Heart left ventricle (tissue), 13 donors: Measurements from ENCODE around the gene CAST.

Experiments
- CTCF ChIP-seq, 12 donors: fragments of 200-600 bp; sonication (generic) in 4 of 12; IDR thresholded peaks; one replicate each; pipeline versions ENCODE4 v1.5.0 to v1.8.0; 2018 to 2022; ENCODE audit warnings: antibody characterized with exemption in 12 of 12, mild to moderate bottlenecking in 5 of 12
- POLR2A ChIP-seq, 2 donors: fragments of 450-650 bp; IDR thresholded peaks; one replicate each; pipeline ENCODE4 v1.6.1; 2017; ENCODE audit warnings: antibody characterized with exemption in 2 of 2, mild to moderate bottlenecking in 2 of 2, moderate library complexity in 2 of 2
- donor health status: ischemic (EF 13 %, LVEDD 7.1; RV severe dilation, severe dysfunction).
- donor health status: DM: no; HTN: yes; CAD: no.
- donor health status: DM: no; HTN: no; CAD: no.
- donor health status: ischemic (EF 25% LVEDD 6.9; RV normal size, moderate dysfunction).
- donor health status: ischemic (EF 25% LVEDD 5.7; RV mildly dilated, moderate dysfunction).
- donor health status: ischemic (EF 35%, LVEDD 5.7; RV mildly dilated, moderate dysfunction).
- donor health status: nonischemic (EF 11% LVEDD 7.7; RV severe dilation, severe dysfunction).
- donor health status: DM: yes; HTN: yes; CAD: no.
- donor health status: PGD.
- donor health status: ischemic (EF 29% LVEDD 5.4; RV normal size, mild dysfunction).
- donor health status: nonischemic (EF 23%, LVEDD 6.1; RV moderate dilation, normal function).

- TF ChIP-seq CTCF (IDR thresholded peaks at IDR 0.05) (no peak), POLR2A (IDR thresholded peaks at IDR 0.05) (no peak)
These were observed 88.1 kb downstream of the CAST start for GRCh38 chr5:96750110-96750822.
